CD4-positive, alpha-beta T cell (primary cell): Measurements from ENCODE around the gene FKBP2. TPM values are rescaled to one million over a fixed set of nuclear protein-coding genes. Genes with fewer than 3 reads are reported as not detected.

Source experiments
- ATAC-seq: fragments of 200-7000 bp; cut with Tn5 transposase; one replicate; pipeline ENCODE4 v1.10.0; 2022; ENCODE audit warnings: mild to moderate bottlenecking; ENCODE audit not compliant: poor library complexity
- CTCF ChIA-PET: fragments of 350-600 bp; sonication (Branson Sonifier 250); formaldehyde crosslinking; loops from one replicate; lab custom pipeline; 2021; ENCODE audit warnings: antibody characterized with exemption, inconsistent platforms; lab: Charles Lee
- POLR2A ChIA-PET: fragments of 350-600 bp; sonication (Branson Sonifier 250); formaldehyde crosslinking; loops from one replicate; lab custom pipeline; 2021; ENCODE audit warnings: antibody characterized with exemption, inconsistent platforms; lab: Charles Lee
- DNase-seq, 14 experiments: peaks; one replicate each; pipeline ENCODE4 v3.0.0-alpha.2; 2013 to 2020; ENCODE audit warnings: mixed read lengths in 2 of 14
- H3K27ac ChIP-seq, 2 donors: one replicate each; pipeline versions ENCODE4 v1.5.1 to v1.7.0; 2013; ENCODE audit warnings: low read length in 2 of 2, low read depth in 1 of 2, mild to moderate bottlenecking in 1 of 2
- H3K27me3 ChIP-seq, 2 experiments: 1 replicate in 1 of 2; 2 replicates in 1 of 2; pipeline versions ENCODE4 v1.6.1 to v1.7.0; 2013; ENCODE audit warnings: low read length in 2 of 2, control low read depth in 1 of 2, mild to moderate bottlenecking in 1 of 2, moderate library complexity in 1 of 2; ENCODE audit not compliant: insufficient read depth in 2 of 2, control insufficient read depth in 1 of 2
- H3K36me3 ChIP-seq: one replicate; pipeline ENCODE4 v1.6.1; 2013; ENCODE audit warnings: low read length, control low read depth; ENCODE audit not compliant: insufficient read depth
- H3K4me1 ChIP-seq: one replicate; pipeline ENCODE4 v1.6.1; 2013; ENCODE audit warnings: low read length, control low read depth; ENCODE audit not compliant: insufficient read depth
- H3K4me3 ChIP-seq: one replicate; pipeline ENCODE4 v1.5.1; 2013; ENCODE audit warnings: mild to moderate bottlenecking, low read length, moderate library complexity
- H3K9me3 ChIP-seq, 2 experiments: 1 replicate in 1 of 2; 2 replicates in 1 of 2; pipeline versions ENCODE4 v1.6.1 to v1.7.0; 2013; ENCODE audit warnings: low read length in 2 of 2, mild to moderate bottlenecking in 2 of 2, control low read depth in 1 of 2, moderate library complexity in 1 of 2; ENCODE audit not compliant: control insufficient read depth in 1 of 2, insufficient read depth in 1 of 2
- H3K27ac Mint-ChIP-seq: one replicate; pipeline ENCODE4 v1.8.0; 2020; ENCODE audit warnings: mixed read lengths
- H3K27me3 Mint-ChIP-seq: one replicate; pipeline ENCODE4 v1.8.0; 2021; ENCODE audit warnings: mixed read lengths
- H3K36me3 Mint-ChIP-seq: one replicate; pipeline ENCODE4 v1.8.0; 2021; ENCODE audit warnings: low read depth, mixed read lengths
- H3K4me1 Mint-ChIP-seq: one replicate; pipeline ENCODE4 v1.8.0; 2021; ENCODE audit warnings: low read depth, mixed read lengths
- H3K4me3 Mint-ChIP-seq: one replicate; pipeline ENCODE4 v1.8.0; 2020; ENCODE audit warnings: mild to moderate bottlenecking, mixed read lengths
- H3K9me3 Mint-ChIP-seq: one replicate; pipeline ENCODE4 v1.8.0; 2020; ENCODE audit warnings: mixed read lengths
- intact Hi-C, 2 experiments: fragments of 100-400 bp; cut with DNase I in 1 of 2; cut with micrococcal nuclease in 1 of 2; formaldehyde crosslinking; loops; one replicate each; pipeline versions ENCODE4 v1.15.1 to v1.9.0; 2023 to 2025; cut with DNase I, micrococcal nuclease
- total RNA-seq, 174 experiments: library from RNA in 2 of 174; stranded (reverse) in 2 of 174; gene quantifications; one replicate each; pipeline ENCODE4 v1.2.3 and lab custom pipeline; 2021 to 2026
- TF ChIP-seq, protein P1 (sequence below): fragments of 200-600 bp; IDR thresholded peaks from one replicate; pipeline ENCODE4 v1.8.0; 2022; ENCODE audit warnings: antibody characterized with exemption, mild to moderate bottlenecking

The FKBP2 gene
- total RNA-seq, 2 experiments from 2014 or later: 11.2 to 14.6 TPM

DNA sequence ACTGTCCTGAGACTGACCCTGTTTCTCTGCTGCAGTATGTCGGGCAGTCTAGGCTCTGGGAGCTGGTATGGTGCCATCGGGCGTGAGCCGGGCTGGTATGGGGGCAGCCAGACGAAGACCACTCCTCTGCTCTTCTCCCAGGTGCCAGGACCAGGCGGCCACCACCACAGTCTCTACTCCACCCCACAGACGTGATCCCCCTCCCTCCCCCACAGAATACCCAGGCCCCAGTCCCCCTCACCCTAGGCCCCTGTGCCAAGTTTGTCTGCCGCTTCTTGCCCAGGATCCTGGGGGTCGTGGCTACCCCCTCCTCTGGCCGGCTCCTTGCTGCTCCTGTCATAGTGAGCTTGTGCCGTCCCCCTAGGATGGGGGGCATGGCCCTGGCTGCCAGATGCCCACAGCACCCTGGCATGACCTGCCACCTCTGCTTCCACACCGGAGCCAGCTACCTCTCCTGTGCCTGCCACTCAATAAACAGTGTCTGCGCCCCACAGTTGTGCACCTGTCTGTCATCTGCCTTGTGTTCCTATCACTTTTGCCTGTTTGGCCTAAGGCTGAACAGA is 48.2 kb downstream of the FKBP2 start:
- no peak for ATAC-seq
- peaks cover 25% of the 10 kb centered on the region for H3K27me3 Mint-ChIP-seq
- Histone ChIP-seq H3K36me3 (peaks cover 3% of the 10 kb centered on the region), H3K4me3 (no peak overlapping the region), H3K4me1 (peaks cover 34% of the 10 kb centered on the region), H3K27me3 (peaks cover 27 to 35% of the 10 kb centered on the region in 2 experiments), H3K9me3 (peaks cover 0 to 10% of the 10 kb centered on the region in 2 experiments), H3K27ac (no peak overlapping the region)
- TF ChIP-seq, protein P1, sequence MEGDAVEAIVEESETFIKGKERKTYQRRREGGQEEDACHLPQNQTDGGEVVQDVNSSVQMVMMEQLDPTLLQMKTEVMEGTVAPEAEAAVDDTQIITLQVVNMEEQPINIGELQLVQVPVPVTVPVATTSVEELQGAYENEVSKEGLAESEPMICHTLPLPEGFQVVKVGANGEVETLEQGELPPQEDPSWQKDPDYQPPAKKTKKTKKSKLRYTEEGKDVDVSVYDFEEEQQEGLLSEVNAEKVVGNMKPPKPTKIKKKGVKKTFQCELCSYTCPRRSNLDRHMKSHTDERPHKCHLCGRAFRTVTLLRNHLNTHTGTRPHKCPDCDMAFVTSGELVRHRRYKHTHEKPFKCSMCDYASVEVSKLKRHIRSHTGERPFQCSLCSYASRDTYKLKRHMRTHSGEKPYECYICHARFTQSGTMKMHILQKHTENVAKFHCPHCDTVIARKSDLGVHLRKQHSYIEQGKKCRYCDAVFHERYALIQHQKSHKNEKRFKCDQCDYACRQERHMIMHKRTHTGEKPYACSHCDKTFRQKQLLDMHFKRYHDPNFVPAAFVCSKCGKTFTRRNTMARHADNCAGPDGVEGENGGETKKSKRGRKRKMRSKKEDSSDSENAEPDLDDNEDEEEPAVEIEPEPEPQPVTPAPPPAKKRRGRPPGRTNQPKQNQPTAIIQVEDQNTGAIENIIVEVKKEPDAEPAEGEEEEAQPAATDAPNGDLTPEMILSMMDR: no peak
- ChIA-PET POLR2A (interaction anchor here (1.3 to 2.2 kb wide), 2 partner anchors 11 to 15 kb away, joined by 4 to 9 read pairs; partner anchors contain the start of gene CATSPERZ), CTCF (interaction anchor here (0.5 to 1.2 kb wide), 2 partner anchors 10 to 11 kb away, joined by 3 to 4 read pairs; partner anchors contain the start of gene CATSPERZ)
- H3K27ac Mint-ChIP-seq: no peak overlapping the region
- H3K9me3 Mint-ChIP-seq: no peaks in the 10 kb centered on the region
- no peak for DNase-seq
- peaks cover 5% of the 10 kb centered on the region for H3K36me3 Mint-ChIP-seq
- intact Hi-C loops: no loop called here
- H3K4me3 Mint-ChIP-seq: peak overlapping the region; percentile 45
- H3K4me1 Mint-ChIP-seq: peaks cover 12% of the 10 kb centered on the region

DNA sequence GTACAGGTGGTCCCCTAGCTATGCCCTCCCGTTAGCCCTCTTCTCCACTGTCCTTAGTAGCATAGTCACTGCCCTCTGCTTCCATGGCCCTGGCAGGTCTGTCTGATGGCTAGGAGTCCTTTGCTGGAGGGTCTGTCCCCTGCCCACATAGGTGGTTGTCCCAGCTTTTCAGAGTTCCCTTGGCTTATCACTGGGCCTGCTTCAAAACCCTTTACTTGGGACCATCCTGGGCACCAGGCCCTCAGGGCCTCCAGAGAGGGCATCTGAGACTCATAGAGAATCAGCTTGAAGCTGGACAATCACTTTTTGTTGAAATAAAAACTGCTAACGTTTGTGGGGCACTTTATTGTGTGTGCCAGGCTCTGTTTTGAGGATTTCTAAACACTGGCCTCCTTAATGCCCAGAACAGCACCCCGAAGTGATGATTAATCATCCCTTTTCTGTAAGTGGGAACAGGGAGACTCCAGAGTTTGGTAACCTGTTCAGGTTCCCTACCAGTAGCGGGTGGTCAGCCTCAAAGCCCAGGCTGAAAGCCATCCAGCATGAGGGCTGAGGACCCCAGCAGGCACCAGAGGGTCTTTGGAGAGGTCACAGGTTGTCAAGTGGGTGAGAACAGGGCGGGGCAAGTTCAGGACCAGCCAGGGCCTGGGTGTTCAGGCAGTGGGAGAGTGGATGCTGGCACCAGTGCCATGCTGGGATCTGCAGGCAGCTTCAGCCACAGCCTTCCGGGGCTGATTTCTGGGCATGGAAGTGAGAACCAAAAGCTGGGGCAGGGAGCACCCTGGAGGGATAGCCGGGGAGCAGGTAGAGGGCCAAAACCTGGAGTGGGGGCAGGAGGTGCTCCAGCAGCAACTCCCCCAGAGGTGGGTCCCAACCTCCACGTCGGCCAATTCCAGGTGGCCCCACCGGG is 49.7 kb downstream of the FKBP2 start:
- no peaks in the 10 kb centered on the region for H3K9me3 Mint-ChIP-seq
- DNase-seq (no peak), ATAC-seq (no peak)
- Histone ChIP-seq H3K4me3 (no peak overlapping the region), H3K27ac (no peak overlapping the region), H3K4me1 (peaks cover 27% of the 10 kb centered on the region), H3K27me3 (peaks cover 39 to 49% of the 10 kb centered on the region in 2 experiments), H3K36me3 (peaks cover 3% of the 10 kb centered on the region), H3K9me3 (peaks cover 0 to 10% of the 10 kb centered on the region in 2 experiments)
- ChIA-PET CTCF (interaction anchor here (1.1 to 1.3 kb wide), 2 partner anchors 19 to 86 kb away, joined by 3 to 5 read pairs; no protein-coding TSS in a partner anchor), POLR2A (interaction anchor here (0.9 to 2.2 kb wide), 4 partner anchors 10 to 22 kb away, joined by 3 to 9 read pairs (median 4); partner anchors contain the start of gene CATSPERZ)
- H3K4me3 Mint-ChIP-seq: peak overlapping the region; percentile 76
- intact Hi-C loops: no loop called here
- H3K27ac Mint-ChIP-seq: no peak overlapping the region
- no peaks in the 10 kb centered on the region for H3K36me3 Mint-ChIP-seq
- peaks cover 37% of the 10 kb centered on the region for H3K27me3 Mint-ChIP-seq
- H3K4me1 Mint-ChIP-seq: peaks cover 12% of the 10 kb centered on the region
- TF ChIP-seq, protein P1: no peak

DNA sequence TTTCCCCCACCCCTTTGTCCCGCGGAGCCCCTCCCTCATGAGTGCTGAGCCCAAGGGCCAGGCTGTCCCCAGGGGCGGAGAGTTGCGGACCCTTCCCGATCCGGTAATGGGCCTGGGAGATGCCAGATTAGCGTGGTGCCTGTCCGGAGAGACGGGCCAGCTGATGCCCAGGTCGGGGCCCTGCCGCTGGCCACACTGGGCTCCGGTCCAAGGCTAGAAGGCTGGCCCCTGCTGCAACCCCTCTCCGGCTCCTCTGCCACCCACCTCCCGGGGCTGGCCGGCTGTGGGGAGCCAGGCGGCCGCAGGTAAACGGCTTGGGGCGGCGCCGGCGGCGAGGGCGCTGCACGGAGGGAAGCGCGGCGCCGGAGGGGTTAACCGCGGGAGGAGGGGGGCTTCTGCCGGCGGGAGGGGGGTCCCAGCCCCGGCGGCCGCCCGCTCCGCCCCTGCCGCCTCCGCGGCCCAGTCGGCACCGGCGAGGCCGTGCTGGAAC is 50.4 kb downstream of the FKBP2 start, which contains the start of gene KCNK4:
KCNK4 (plus strand) TSS at position 41 of the 490 bp plus-strand sequence. CDS start 1,717 bp downstream, outside the sequence.
- Mint-ChIP-seq H3K9me3 (no peaks in the 10 kb centered on the region), H3K27me3 (peaks cover 44% of the 10 kb centered on the region), H3K27ac (no peak within 1 kb of the TSS), H3K4me3 (peak within 1 kb of the TSS; percentile 76), H3K36me3 (no peaks in the 10 kb centered on the region), H3K4me1 (peaks cover 10% of the 10 kb centered on the region)
- intact Hi-C loops: no loop called here
- peaks cover 21% of the 10 kb centered on the region for H3K4me1 ChIP-seq
- TF ChIP-seq, protein P1: no peak
- peak in 1 of 14 experiments; percentile 31 for DNase-seq
- ChIA-PET POLR2A (interaction anchor here (0.9 to 2.5 kb wide), 4 partner anchors 13 to 85 kb away, joined by 3 to 9 read pairs (median 5); partner anchors contain the start of gene FERMT3), CTCF (interaction anchor here (1.1 kb wide), 1 partner anchor 87 kb away, joined by 3 read pairs; no protein-coding TSS in a partner anchor)
- no peak for ATAC-seq
- H3K4me3 ChIP-seq: no peak within 1 kb of the TSS
- H3K36me3 ChIP-seq: peaks cover 3% of the 10 kb centered on the region
- H3K27me3 ChIP-seq: peaks cover 44 to 56% of the 10 kb centered on the region in 2 experiments
- no peak within 1 kb of the TSS for H3K27ac ChIP-seq
- peaks cover 0 to 10% of the 10 kb centered on the region in 2 experiments for H3K9me3 ChIP-seq
